ENCODE results near the gene STPG2.
A peak's percentile ranks its signal among the peaks of the same experiment; 100 is the strongest.
"Not testable (repeated sequence)": the region's sequence is repeated elsewhere in the genome, so short reads cannot be mapped to it uniquely, and the experiment has no call there.

STPG2 gene

DNA sequence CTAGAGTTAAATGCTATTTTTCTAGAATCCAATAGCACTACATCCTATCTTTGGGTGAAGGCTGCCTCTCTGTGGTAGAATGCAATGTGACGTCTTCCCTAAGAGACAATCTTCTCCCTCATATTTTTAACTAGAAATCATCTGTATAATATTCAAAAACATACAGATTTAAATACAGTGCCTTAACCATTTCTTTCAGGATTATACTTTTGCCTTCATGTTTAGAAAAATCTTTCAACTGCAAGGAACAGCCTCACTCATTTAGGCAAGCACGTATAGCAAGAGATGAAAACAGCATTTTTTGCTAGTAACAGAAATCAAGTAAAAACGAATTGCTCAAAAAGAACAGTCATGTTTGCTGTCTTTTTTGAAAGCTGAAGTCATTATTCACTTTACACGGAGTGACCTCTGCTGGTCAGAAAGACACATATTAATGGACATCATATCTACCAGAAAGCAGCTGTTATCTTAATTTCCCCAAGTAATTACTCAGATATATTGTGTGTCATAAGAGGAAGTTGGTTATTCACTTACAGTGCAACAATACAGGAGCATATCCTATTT is 422.3 kb downstream of the STPG2 start:
- no peaks in the 10 kb centered on the region for H3K36me3 Mint-ChIP-seq (ENCODE audit: insufficient read depth)
- no peaks in the 10 kb centered on the region for H3K4me1 Mint-ChIP-seq
- DNase-seq (ENCODE audit: low spot score in 2 of 2) (no peak), ATAC-seq (replicated peaks; ENCODE audit: extremely low read depth, poor library complexity, severe bottlenecking) (no peak)
- H3K27me3 Mint-ChIP-seq = no peaks in the 10 kb centered on the region
- H3K27ac Mint-ChIP-seq (ENCODE audit: low read depth) = no peak overlapping the region
- peaks cover 5% of the 10 kb centered on the region for H3K9me3 Mint-ChIP-seq
- no peak overlapping the region for H3K4me3 Mint-ChIP-seq

DNA sequence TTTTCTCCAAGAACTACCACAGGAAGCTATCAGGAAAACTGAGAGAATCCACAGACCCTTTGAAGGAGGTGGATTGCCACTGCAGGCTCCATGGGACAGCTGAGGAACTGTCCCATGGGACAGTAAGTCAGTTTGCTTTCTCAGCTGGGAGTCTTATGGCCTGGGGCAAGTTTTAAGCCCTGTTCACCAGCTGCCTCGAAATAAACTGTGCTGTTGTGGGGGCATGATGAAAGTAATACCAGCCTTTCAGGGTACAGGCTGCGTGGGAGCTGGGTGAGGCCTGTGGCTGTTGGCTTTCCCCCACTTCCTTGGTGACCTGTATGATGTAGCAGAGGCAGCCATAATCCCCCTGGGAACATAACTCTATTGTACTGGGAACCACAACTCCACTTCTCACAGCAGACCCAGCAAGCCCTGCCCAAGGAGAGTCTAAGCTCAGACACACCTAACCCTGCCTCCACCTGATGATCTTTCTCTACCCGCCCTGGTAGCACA is 452.1 kb downstream of the STPG2 start:
- ATAC-seq (replicated peaks; ENCODE audit: extremely low read depth, poor library complexity, severe bottlenecking) (no peak), DNase-seq (ENCODE audit: low spot score in 2 of 2) (no peak)
- Mint-ChIP-seq H3K27me3 (no peaks in the 10 kb centered on the region), H3K36me3 (ENCODE audit: insufficient read depth) (peaks cover 2% of the 10 kb centered on the region), H3K9me3 (peaks cover 29% of the 10 kb centered on the region), H3K27ac (ENCODE audit: low read depth) (no peak overlapping the region), H3K4me1 (no peaks in the 10 kb centered on the region), H3K4me3 (no peak overlapping the region)

DNA sequence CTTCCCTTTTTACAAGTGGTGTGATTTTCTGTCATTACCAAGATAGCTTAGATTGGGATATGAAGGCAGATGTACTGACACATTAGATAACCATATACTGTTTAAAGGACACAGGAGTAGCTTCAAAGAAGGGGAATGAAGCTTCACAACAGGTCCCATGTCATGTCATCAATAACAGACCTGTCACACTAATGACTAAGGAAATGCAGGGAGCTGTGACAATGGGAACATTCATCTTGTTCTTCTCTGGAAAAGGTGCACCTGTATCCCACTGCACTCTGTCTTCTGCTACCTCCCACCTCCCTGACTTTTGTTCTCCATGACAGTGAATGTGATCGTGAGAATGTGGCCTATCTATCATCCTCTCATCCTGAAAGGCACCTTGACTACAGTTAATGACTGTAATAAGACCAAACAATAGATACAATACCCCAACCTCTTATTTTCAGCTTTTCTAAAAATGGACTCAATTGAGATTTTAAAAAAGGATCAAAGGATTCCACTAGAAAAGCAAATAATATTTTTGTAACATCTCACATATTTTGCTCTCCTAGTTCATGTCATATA is 472.5 kb downstream of the STPG2 start:
- no peak for DNase-seq (ENCODE audit: low spot score in 2 of 2)
- H3K4me1 Mint-ChIP-seq = no peaks in the 10 kb centered on the region

DNA sequence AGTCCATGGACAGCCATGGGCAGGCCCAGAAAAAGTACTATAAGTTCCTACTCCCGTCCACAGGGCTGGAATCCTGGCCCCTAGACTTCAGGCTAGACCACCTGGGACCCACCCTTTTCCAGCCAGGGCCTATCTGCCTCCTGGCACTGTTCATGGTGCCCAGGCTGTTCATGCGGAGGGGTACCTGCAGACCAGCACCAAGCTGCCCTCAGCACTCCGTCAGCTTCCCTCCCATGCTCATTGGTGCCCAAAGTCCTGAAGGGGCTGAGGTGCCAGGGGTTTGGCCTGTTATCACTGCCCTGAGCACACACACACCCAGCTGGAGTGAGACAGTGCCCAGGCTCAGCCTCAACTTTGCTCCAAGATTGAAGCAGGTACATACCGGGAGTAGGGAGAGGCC is 477.7 kb downstream of the STPG2 start:
- Mint-ChIP-seq H3K4me1 (no peaks in the 10 kb centered on the region), H3K27me3 (no peaks in the 10 kb centered on the region), H3K27ac (ENCODE audit: low read depth) (no peak overlapping the region), H3K4me3 (no peak overlapping the region), H3K36me3 (ENCODE audit: insufficient read depth) (peaks cover 1% of the 10 kb centered on the region), H3K9me3 (peaks cover 11% of the 10 kb centered on the region)
- DNase-seq (ENCODE audit: low spot score in 2 of 2) (no peak), ATAC-seq (replicated peaks; ENCODE audit: extremely low read depth, poor library complexity, severe bottlenecking) (no peak)

More for the DNA sequence above, 472.5 kb downstream of the STPG2 start:
- no peak for ATAC-seq (replicated peaks; ENCODE audit: extremely low read depth, poor library complexity, severe bottlenecking)
- Mint-ChIP-seq H3K27me3 (no peaks in the 10 kb centered on the region), H3K9me3 (peaks cover 17% of the 10 kb centered on the region), H3K36me3 (ENCODE audit: insufficient read depth) (peaks cover 1% of the 10 kb centered on the region), H3K27ac (ENCODE audit: low read depth) (no peak overlapping the region), H3K4me3 (no peak overlapping the region)

DNA sequence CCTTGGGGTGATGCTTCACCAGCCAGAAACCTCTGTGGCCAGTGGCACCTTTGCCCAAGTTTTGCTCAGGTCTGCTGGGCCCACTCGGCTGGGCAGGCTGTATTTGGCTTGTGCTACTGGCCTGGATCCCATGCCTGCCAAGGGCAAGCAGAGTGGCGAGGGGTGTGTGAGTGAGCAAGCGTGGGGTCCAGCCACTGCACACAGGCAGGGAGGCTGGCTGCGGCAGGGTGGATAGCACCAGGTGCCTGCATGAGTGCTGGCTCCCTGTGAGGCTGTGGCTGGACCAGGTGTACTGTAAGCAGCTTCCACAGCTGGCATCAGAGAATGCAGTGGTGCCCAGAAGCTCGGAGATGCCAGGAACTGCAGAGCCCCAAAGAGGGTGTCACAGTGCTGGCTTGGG is 478.5 kb downstream of the STPG2 start:
- Mint-ChIP-seq H3K27me3 (no peaks in the 10 kb centered on the region), H3K27ac (ENCODE audit: low read depth) (no peak overlapping the region), H3K4me1 (no peaks in the 10 kb centered on the region), H3K4me3 (no peak overlapping the region), H3K9me3 (peaks cover 11% of the 10 kb centered on the region), H3K36me3 (ENCODE audit: insufficient read depth) (peaks cover 1% of the 10 kb centered on the region)
- ATAC-seq (replicated peaks; ENCODE audit: extremely low read depth, poor library complexity, severe bottlenecking) (peak; percentile 19), DNase-seq (ENCODE audit: low spot score in 2 of 2) (no peak)

DNA sequence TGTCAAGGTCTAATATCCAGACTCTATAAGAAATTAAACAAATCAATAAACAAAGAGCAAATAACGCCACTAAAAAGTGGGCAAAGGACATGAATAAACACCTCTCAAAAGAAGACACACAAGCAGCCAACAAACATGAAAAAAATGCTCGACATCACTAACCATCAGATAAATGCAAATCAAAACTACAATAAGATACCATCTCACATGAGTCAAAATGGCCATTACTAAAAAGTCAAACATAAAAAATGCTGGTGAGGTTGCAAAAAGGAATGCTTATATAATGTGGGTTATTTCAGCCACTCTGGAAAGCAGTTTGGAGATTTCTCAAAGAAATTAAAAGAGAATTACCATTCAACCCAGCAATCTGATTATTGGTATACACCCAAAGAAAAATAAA is 481.1 kb downstream of the STPG2 start:
- Mint-ChIP-seq H3K27me3 (no peaks in the 10 kb centered on the region), H3K9me3 (peaks cover 5% of the 10 kb centered on the region), H3K4me3 (no peak overlapping the region), H3K36me3 (ENCODE audit: insufficient read depth) (no peaks in the 10 kb centered on the region), H3K4me1 (no peaks in the 10 kb centered on the region), H3K27ac (ENCODE audit: low read depth) (no peak overlapping the region)
- ATAC-seq (replicated peaks; ENCODE audit: extremely low read depth, poor library complexity, severe bottlenecking) (no peak), DNase-seq (ENCODE audit: low spot score in 2 of 2) (no peak)

DNA sequence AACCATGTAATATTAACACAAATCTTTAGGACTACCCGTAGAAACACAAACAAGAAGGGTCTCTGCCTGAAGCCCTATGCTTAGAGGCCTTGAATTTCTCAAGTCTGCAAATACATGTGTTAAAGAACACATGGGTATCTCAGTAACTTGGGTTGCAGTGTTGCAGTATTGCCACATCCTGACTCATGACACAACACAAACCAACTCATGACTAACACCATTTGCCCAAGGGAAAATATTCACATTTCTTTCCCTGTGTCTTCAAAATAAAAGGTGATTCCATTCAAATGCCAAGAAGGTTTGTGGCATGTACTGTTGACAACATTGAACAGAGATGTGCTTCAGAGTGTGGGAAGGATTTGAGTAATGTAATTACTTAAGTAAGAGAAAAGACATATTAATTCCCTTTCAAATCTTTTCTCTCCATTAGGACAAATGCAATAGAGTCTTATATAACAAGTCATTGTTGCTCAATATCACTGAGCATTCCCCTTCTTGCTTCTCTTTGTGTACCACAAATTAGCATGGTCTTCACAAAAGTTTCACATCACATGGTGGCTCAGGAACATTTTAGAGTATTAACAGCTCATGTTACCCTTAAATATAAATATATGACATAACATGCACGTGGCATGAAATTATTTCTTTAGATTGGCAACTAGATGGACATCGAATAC is 487.1 kb downstream of the STPG2 start:
- H3K27me3 Mint-ChIP-seq = no peaks in the 10 kb centered on the region
- ATAC-seq (replicated peaks; ENCODE audit: extremely low read depth, poor library complexity, severe bottlenecking) (no peak), DNase-seq (ENCODE audit: low spot score in 2 of 2) (no peak)
- H3K9me3 Mint-ChIP-seq = peaks cover 10% of the 10 kb centered on the region
- H3K36me3 Mint-ChIP-seq (ENCODE audit: insufficient read depth) = no peaks in the 10 kb centered on the region
- H3K27ac Mint-ChIP-seq (ENCODE audit: low read depth) = no peak overlapping the region
- no peaks in the 10 kb centered on the region for H3K4me1 Mint-ChIP-seq
- H3K4me3 Mint-ChIP-seq = no peak overlapping the region

DNA sequence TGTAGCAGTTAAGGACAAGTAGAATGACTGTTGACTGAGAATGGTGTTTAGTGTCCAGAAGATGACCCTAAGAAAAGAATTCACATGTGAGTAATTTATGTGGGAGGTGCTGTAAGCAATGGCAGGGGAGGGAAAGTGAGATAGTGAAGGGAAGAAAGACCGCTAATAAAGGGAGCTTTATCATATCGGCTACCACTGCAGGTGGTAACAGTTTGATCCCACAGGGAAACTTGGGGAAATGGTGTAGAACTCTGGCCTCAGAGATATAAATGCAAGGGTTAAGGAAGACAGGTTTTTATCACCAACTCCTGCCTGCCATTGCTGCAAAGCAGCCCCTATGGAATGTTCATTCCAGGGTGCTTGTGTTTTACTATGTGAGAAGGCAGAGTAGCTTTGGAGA is 489.6 kb downstream of the STPG2 start:
- Mint-ChIP-seq H3K9me3 (peaks cover 10% of the 10 kb centered on the region), H3K4me1 (no peaks in the 10 kb centered on the region), H3K27me3 (no peaks in the 10 kb centered on the region), H3K27ac (ENCODE audit: low read depth) (no peak overlapping the region), H3K36me3 (ENCODE audit: insufficient read depth) (no peaks in the 10 kb centered on the region), H3K4me3 (no peak overlapping the region)
- DNase-seq (ENCODE audit: low spot score in 2 of 2) = no peak
- no peak for ATAC-seq (replicated peaks; ENCODE audit: extremely low read depth, poor library complexity, severe bottlenecking)

DNA sequence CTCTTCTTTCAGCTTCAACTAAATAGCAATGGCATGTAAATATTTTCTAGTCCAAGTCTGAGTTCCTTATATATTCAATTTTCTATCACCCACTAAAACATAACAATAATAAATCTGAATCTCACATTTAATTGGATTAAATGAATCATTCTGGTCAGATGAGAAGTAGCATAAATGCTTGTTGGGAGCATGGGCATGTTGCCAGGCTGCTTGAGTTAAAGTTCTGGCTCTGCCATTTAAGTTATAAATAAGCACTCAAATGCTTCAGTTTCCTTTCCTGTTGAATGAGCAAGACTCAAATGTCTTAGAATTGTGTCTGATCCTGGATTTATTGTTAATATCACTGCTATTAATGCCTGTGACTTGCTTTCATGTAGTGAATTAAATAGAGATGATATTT is 496.3 kb downstream of the STPG2 start:
- DNase-seq (ENCODE audit: low spot score in 2 of 2) = no peak
- no peaks in the 10 kb centered on the region for H3K36me3 Mint-ChIP-seq (ENCODE audit: insufficient read depth)
- H3K4me1 Mint-ChIP-seq = no peaks in the 10 kb centered on the region
- H3K27ac Mint-ChIP-seq (ENCODE audit: low read depth) = no peak overlapping the region
- peaks cover 6% of the 10 kb centered on the region for H3K9me3 Mint-ChIP-seq
- no peaks in the 10 kb centered on the region for H3K27me3 Mint-ChIP-seq
- no peak overlapping the region for H3K4me3 Mint-ChIP-seq
- no peak for ATAC-seq (replicated peaks; ENCODE audit: extremely low read depth, poor library complexity, severe bottlenecking)

DNA sequence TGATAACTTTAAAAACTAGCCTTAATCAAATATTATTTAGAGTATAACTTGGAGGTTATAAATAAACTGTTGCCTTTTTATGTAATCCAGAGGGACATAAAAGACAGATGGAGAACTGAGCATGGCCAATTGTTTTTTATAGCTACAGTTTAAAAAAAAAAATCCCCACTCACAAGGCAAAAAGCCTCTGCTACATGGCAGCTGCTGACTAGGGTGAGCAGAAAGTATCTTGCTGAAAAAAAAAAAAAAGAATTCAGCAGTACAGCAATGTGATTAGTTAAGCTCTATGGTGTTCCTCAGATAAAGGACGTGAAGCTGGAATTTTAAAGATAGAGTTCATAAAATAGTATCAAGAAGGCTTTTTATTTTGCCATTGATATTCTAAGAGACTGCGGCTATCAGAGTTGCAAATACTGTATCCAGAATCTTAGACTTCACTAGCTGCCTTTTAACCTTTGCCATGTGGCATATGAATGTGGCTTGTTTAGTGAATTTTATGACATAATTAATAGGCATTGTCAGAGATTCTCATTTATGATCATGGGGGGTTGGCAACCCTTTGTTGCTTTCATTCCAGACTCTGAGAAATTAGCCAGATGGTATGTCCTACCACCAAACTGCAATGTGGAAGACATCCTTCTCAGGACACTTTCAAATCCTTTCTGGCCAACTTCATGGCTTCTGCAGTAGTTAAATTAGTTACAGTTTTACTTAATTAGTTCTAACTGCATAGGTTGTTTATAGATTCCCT is 498.0 kb downstream of the STPG2 start:
- H3K36me3 Mint-ChIP-seq (ENCODE audit: insufficient read depth) = no peaks in the 10 kb centered on the region
- DNase-seq (ENCODE audit: low spot score in 2 of 2) (no peak), ATAC-seq (replicated peaks; ENCODE audit: extremely low read depth, poor library complexity, severe bottlenecking) (no peak)
- H3K9me3 Mint-ChIP-seq = peaks cover 6% of the 10 kb centered on the region
- no peak overlapping the region for H3K4me3 Mint-ChIP-seq
- no peaks in the 10 kb centered on the region for H3K27me3 Mint-ChIP-seq
- no peaks in the 10 kb centered on the region for H3K4me1 Mint-ChIP-seq
- H3K27ac Mint-ChIP-seq (ENCODE audit: low read depth) = no peak overlapping the region

DNA sequence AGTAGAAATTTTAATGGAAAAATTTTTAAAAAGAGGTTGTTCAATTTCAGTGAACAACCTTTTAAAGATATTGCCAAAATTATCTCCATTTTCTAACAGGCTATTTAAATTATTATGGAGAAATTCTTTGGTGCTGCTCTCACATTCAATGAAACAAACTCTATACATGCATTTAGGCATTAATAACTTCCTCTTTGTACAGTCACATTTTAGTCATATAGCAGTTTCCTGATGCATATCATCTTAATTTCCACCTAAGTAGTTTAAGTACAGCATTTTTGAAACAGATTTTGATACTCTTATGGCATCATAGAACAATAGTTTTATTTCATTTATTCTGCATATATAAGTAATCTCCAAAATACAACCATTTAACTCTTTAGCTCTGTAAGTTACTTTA is 500.1 kb downstream of the STPG2 start:
- no peak overlapping the region for H3K27ac Mint-ChIP-seq (ENCODE audit: low read depth)
- H3K4me3 Mint-ChIP-seq = no peak overlapping the region
- no peaks in the 10 kb centered on the region for H3K4me1 Mint-ChIP-seq

DNA sequence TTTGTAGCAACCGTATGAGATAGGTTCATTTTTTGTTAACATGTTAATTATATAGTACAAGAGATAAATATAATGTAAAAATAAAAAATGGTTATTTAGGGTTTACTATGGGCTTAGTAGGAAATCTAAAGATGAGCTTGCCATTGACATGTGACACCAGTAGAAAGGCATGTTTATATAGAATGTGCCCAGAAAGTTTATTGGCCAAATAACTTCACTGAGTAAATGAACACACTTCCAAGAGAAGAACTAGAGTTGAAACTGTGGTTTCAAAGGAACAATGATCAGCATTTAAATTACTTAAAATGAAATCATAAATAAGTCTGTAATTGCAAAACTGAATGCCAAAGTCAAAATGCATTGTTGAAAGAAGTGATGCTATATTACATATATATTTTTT is 503.3 kb downstream of the STPG2 start:
- Mint-ChIP-seq H3K27me3 (no peaks in the 10 kb centered on the region), H3K36me3 (ENCODE audit: insufficient read depth) (no peaks in the 10 kb centered on the region), H3K4me1 (no peaks in the 10 kb centered on the region), H3K4me3 (no peak overlapping the region), H3K9me3 (peaks cover 4% of the 10 kb centered on the region), H3K27ac (ENCODE audit: low read depth) (no peak overlapping the region)
- DNase-seq (ENCODE audit: low spot score in 2 of 2) (no peak), ATAC-seq (replicated peaks; ENCODE audit: extremely low read depth, poor library complexity, severe bottlenecking) (no peak)

More for the DNA sequence above, 500.1 kb downstream of the STPG2 start:
- ATAC-seq (replicated peaks; ENCODE audit: extremely low read depth, poor library complexity, severe bottlenecking) (no peak), DNase-seq (ENCODE audit: low spot score in 2 of 2) (no peak)
- Mint-ChIP-seq H3K27me3 (no peaks in the 10 kb centered on the region), H3K36me3 (ENCODE audit: insufficient read depth) (no peaks in the 10 kb centered on the region), H3K9me3 (peaks cover 6% of the 10 kb centered on the region)

DNA sequence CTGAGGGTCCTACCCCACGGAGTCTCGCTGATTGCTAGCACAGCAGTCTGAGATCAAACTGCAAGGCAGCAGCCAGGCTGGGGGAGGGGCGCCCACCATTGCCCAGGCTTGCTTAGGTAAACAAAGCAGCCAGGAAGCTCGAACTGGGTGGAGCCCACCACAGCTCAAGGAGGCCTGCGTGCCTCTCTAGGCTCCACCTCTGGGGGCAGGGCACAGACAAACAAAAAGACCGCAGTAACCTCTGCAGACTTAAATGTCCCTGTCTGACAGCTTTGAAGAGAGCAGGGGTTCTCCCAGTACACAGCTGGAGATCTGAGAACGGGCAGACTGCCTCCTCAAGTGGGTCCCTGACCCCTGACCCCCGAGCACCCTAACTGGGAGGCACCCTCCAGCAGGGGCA is 509.4 kb downstream of the STPG2 start:
- H3K27me3 Mint-ChIP-seq = not testable (repeated sequence)

More for the DNA sequence above, 509.4 kb downstream of the STPG2 start:
- H3K27ac Mint-ChIP-seq (ENCODE audit: low read depth); H3K9me3 Mint-ChIP-seq; H3K4me3 Mint-ChIP-seq; ATAC-seq (replicated peaks; ENCODE audit: extremely low read depth, poor library complexity, severe bottlenecking); DNase-seq (ENCODE audit: low spot score in 2 of 2); H3K4me1 Mint-ChIP-seq; H3K36me3 Mint-ChIP-seq (ENCODE audit: insufficient read depth): not testable (repeated sequence)

All from central memory CD8-positive, alpha-beta T cell (primary cell).